GM12873 (cell line): ENCODE results near the gene TP53.

Source experiments
- CTCF ChIP-seq: IDR thresholded peaks from 2 replicates; pipeline ENCODE4 v1.5.1; 2012; ENCODE audit warnings: low read depth, mild to moderate bottlenecking, moderate library complexity, low read length, control low read depth; ENCODE audit not compliant: insufficient read depth; ENCODE audit errors: missing control alignments

TP53 gene

GRCh38 chr17:7711051-7711755 is 23.9 kb upstream of the TP53 start:
- peak; percentile 60 for TF ChIP-seq CTCF

- no peak for TF ChIP-seq CTCF
These were observed 23.0 kb upstream of the TP53 start for GRCh38 chr17:7710301-7710700.

GRCh38 chr17:7709031-7709430 is 21.7 kb upstream of the TP53 start:
- no peak for TF ChIP-seq CTCF

GRCh38 chr17:7707858-7708750 is 20.8 kb upstream of the TP53 start:
- no peak for TF ChIP-seq CTCF

- TF ChIP-seq CTCF, result no peak
These were observed 20.2 kb upstream of the TP53 start for GRCh38 chr17:7707446-7707845.

GRCh38 chr17:7706631-7707354 is 19.5 kb upstream of the TP53 start:
- no peak for TF ChIP-seq CTCF
